Fibroblast of lung (primary cell): Measurements from ENCODE around the gene MYO18B. TPM values are rescaled to one million over a fixed set of nuclear protein-coding genes. Genes with fewer than 3 reads are reported as not detected.

Experiments
- DNase-seq, 2 donors: peaks; one replicate each; pipeline versions ENCODE4 v3.0.0 to v3.0.0-alpha.2; 2010; ENCODE audit warnings: low read depth in 2 of 2
- H2AFZ ChIP-seq: 2 replicates; pipeline ENCODE4 v1.5.1; 2012; ENCODE audit warnings: low read length, control low read depth, inconsistent platforms
- H3K27ac ChIP-seq: 2 replicates; pipeline ENCODE4 v1.5.1; 2011; ENCODE audit warnings: low read length, control low read depth; ENCODE audit not compliant: insufficient read depth
- H3K27me3 ChIP-seq: 2 replicates; pipeline ENCODE4 v1.5.1; 2011; ENCODE audit warnings: mild to moderate bottlenecking, low read length; ENCODE audit not compliant: control insufficient read depth, insufficient read depth
- H3K36me3 ChIP-seq: 2 replicates; pipeline ENCODE4 v1.5.1; 2011; ENCODE audit warnings: low read length; ENCODE audit not compliant: control insufficient read depth, insufficient read depth
- H3K4me1 ChIP-seq: 2 replicates; pipeline ENCODE4 v1.5.1; 2011; ENCODE audit warnings: low read length; ENCODE audit not compliant: control insufficient read depth, insufficient read depth; ENCODE audit errors: extremely low read depth
- H3K4me2 ChIP-seq: 2 replicates; pipeline ENCODE4 v1.5.1; 2011; ENCODE audit warnings: low read length, control low read depth; ENCODE audit not compliant: insufficient read depth; ENCODE audit errors: extremely low read depth
- H3K4me3 ChIP-seq, 4 experiments: fragments of 200-600 bp in 1 of 4; sonication (generic) in 1 of 4; replicated peaks in 1 of 4; 2 replicates each; pipeline ENCODE4 v1.5.1; 2011 to 2016; ENCODE audit warnings: low read length in 4 of 4, low read depth in 3 of 4, mild to moderate bottlenecking in 3 of 4, control low read depth in 2 of 4, inconsistent platforms in 1 of 4, mixed read lengths in 1 of 4; ENCODE audit not compliant: insufficient read depth in 1 of 4; ENCODE audit errors: control extremely low read depth in 1 of 4
- H3K79me2 ChIP-seq: 2 replicates; pipeline ENCODE4 v1.5.1; 2012; ENCODE audit warnings: mild to moderate bottlenecking, low read length, inconsistent platforms; ENCODE audit not compliant: control insufficient read depth, insufficient read depth
- H3K9ac ChIP-seq: 2 replicates; pipeline ENCODE4 v1.5.1; 2011; ENCODE audit warnings: mild to moderate bottlenecking, low read length, control low read depth; ENCODE audit not compliant: insufficient read depth
- H3K9me3 ChIP-seq: 2 replicates; pipeline ENCODE4 v1.5.1; 2012; ENCODE audit warnings: low read depth, low read length; ENCODE audit not compliant: control insufficient read depth, insufficient read depth
- H4K20me1 ChIP-seq: 2 replicates; pipeline ENCODE4 v1.5.1; 2011; ENCODE audit warnings: low read length; ENCODE audit not compliant: control insufficient read depth, insufficient read depth; ENCODE audit errors: extremely low read depth
- CTCF ChIP-seq, 2 donors: IDR thresholded peaks in 1 of 2; conservative IDR thresholded peaks in 1 of 2; 1 replicate in 1 of 2; 2 replicates in 1 of 2; pipeline ENCODE4 v1.5.1; 2011 to 2012; ENCODE audit warnings: low read length in 2 of 2, control low read depth in 1 of 2, inconsistent platforms in 1 of 2, low read depth in 1 of 2, mild to moderate bottlenecking in 1 of 2
- EZH2 ChIP-seq: IDR thresholded peaks from 2 replicates; pipeline ENCODE4 v1.5.1; 2012; ENCODE audit warnings: low read length, control low read depth, mild to moderate bottlenecking; ENCODE audit errors: missing control alignments
- polyA plus RNA-seq, 2 donors: library from polyadenylated mRNA; depleted of rRNA in 1 of 2; stranded (reverse) in 1 of 2; unstranded in 1 of 2; fragments of >200 nt; gene quantifications; 2 replicates each; pipeline ENCODE4 v1.2.1, GENCODE V29; 2011 to 2012; ENCODE audit warnings: missing spikeins in 1 of 2
- total RNA-seq: library from RNA; depleted of rRNA; stranded (reverse); fragments of >200 nt; gene quantifications from 2 replicates; pipeline ENCODE4 v1.2.1, GENCODE V29; 2014

The MYO18B gene
- total and polyA plus RNA-seq, 2 donors (not counting 1 experiment from before 2014, with no cell fraction given) = 0.17 TPM; not detected in 1

- Histone ChIP-seq H2AFZ (no peak overlapping the region), H3K9me3 (no peaks in the 10 kb centered on the region), H3K27me3 (no peaks in the 10 kb centered on the region), H3K4me3 (no peak overlapping the region), H3K79me2 (no peaks in the 10 kb centered on the region), H3K36me3 (no peaks in the 10 kb centered on the region), H3K4me2 (no peak overlapping the region), H3K9ac (no peak overlapping the region), H3K4me1 (no peaks in the 10 kb centered on the region), H3K27ac (no peak overlapping the region), H4K20me1 (no peaks in the 10 kb centered on the region)
- DNase-seq = no peak
- no peak for TF ChIP-seq CTCF (conservative IDR thresholded peaks at IDR 0.05 in 1 of 2, IDR thresholded peaks at IDR 0.05 in 1 of 2; ENCODE audit: low read depth in 1 of 2, low read length in 2 of 2)
These were observed 249.0 kb downstream of the MYO18B start for GRCh38 chr22:25990940-25991339.

- H3K9ac ChIP-seq = no peak overlapping the region
- no peak overlapping the region for H3K4me3 ChIP-seq
- H3K27me3 ChIP-seq = no peaks in the 10 kb centered on the region
- DNase-seq = no peak
- no peaks in the 10 kb centered on the region for H4K20me1 ChIP-seq
- no peaks in the 10 kb centered on the region for H3K4me1 ChIP-seq
- H3K4me2 ChIP-seq = no peak overlapping the region
- H3K36me3 ChIP-seq = no peaks in the 10 kb centered on the region
- H3K27ac ChIP-seq = no peak overlapping the region
- H3K79me2 ChIP-seq = no peaks in the 10 kb centered on the region
- no peaks in the 10 kb centered on the region for H3K9me3 ChIP-seq
- no peak for TF ChIP-seq CTCF (conservative IDR thresholded peaks at IDR 0.05 in 1 of 2, IDR thresholded peaks at IDR 0.05 in 1 of 2; ENCODE audit: low read depth in 1 of 2, low read length in 2 of 2)
- TF ChIP-seq EZH2 = no peak
- H2AFZ ChIP-seq = no peak overlapping the region
These were observed 250.3 kb downstream of the MYO18B start for GRCh38 chr22:25992331-25992730.

GRCh38 chr22:25996669-25997068, 254.7 kb downstream of the MYO18B start:
- no peak for TF ChIP-seq EZH2
- TF ChIP-seq CTCF (conservative IDR thresholded peaks at IDR 0.05 in 1 of 2, IDR thresholded peaks at IDR 0.05 in 1 of 2; ENCODE audit: low read depth in 1 of 2, low read length in 2 of 2) = no peak
- no peaks in the 10 kb centered on the region for H4K20me1 ChIP-seq

More at GRCh38 chr22:25996669-25997068, 254.7 kb downstream of the MYO18B start:
- Histone ChIP-seq H3K9me3 (no peaks in the 10 kb centered on the region), H3K4me1 (no peaks in the 10 kb centered on the region), H3K36me3 (no peaks in the 10 kb centered on the region), H3K9ac (no peak overlapping the region), H3K79me2 (no peaks in the 10 kb centered on the region), H3K4me3 (no peak overlapping the region), H2AFZ (no peak overlapping the region), H3K4me2 (no peak overlapping the region), H3K27me3 (no peaks in the 10 kb centered on the region), H3K27ac (no peak overlapping the region)
- DNase-seq = no peak
